GM21737 (cell line): ENCODE results near the gene ACP1.
"Not testable (repeated sequence)": the region's sequence is repeated elsewhere in the genome, so short reads cannot be mapped to it uniquely, and the experiment has no call there.

Experiments
- ATAC-seq: cut with Tn5 transposase; IDR thresholded peaks from one replicate; pipeline ENCODE4 v1.9.1; 2021; ENCODE audit warnings: mild to moderate bottlenecking, moderate library complexity; ENCODE audit not compliant: unreplicated experiment

ACP1 gene

GRCh38 chr2:309148-309953, 44.6 kb downstream of the ACP1 start:
- no peak for ATAC-seq

- no peak for ATAC-seq
These were observed 45.3 kb downstream of the ACP1 start for GRCh38 chr2:309954-310510.

- ATAC-seq, result no peak
These were observed 46.2 kb downstream of the ACP1 start for GRCh38 chr2:310994-311393.

GRCh38 chr2:313991-314390, 49.2 kb downstream of the ACP1 start:
- no peak for ATAC-seq

GRCh38 chr2:314561-315336, 50.0 kb downstream of the ACP1 start:
- ATAC-seq, result no peak

- not testable (repeated sequence) for ATAC-seq
These were observed 51.2 kb downstream of the ACP1 start for GRCh38 chr2:315925-316324.

GRCh38 chr2:316381-316780, 51.6 kb downstream of the ACP1 start:
- no peak for ATAC-seq

- ATAC-seq, result no peak
These were observed 53.0 kb downstream of the ACP1 start for GRCh38 chr2:317501-318424.

- no peak for ATAC-seq
These were observed 54.4 kb downstream of the ACP1 start for GRCh38 chr2:319059-319600.

- ATAC-seq, result no peak
These were observed 55.8 kb downstream of the ACP1 start for GRCh38 chr2:320561-320960.

- no peak for ATAC-seq
These were observed 57.6 kb downstream of the ACP1 start for GRCh38 chr2:322326-322725.

- no peak for ATAC-seq
These were observed 58.3 kb downstream of the ACP1 start for GRCh38 chr2:323035-323434.
